Epithelial cell of proximal tubule (primary cell): Measurements from ENCODE around the gene LEMD3. TPM values are rescaled to one million over a fixed set of nuclear protein-coding genes. Genes with fewer than 3 reads are reported as not detected.

Experiments
- DNase-seq: peaks from one replicate; pipeline ENCODE4 v3.0.0-alpha.2; 2011; ENCODE audit warnings: low read depth
- H3K4me3 ChIP-seq: 2 replicates; pipeline ENCODE4 v1.5.1; 2011; ENCODE audit warnings: low read depth, mild to moderate bottlenecking, low read length
- CTCF ChIP-seq: conservative IDR thresholded peaks from 2 replicates; pipeline ENCODE4 v1.5.1; 2012; ENCODE audit warnings: low read depth, mild to moderate bottlenecking, low read length
- total RNA-seq: library from RNA; depleted of rRNA; stranded (reverse); fragments of >200 nt; gene quantifications from 2 replicates; pipeline ENCODE4 v1.2.3, GENCODE V29; 2015

The LEMD3 gene
- 18.7 and 23.0 TPM in 2 replicates for total RNA-seq

GRCh38 chr12:65169320-65170208 lies at the start of gene LEMD3:
Gene LEMD3 (plus strand): TSS chr12:65169583. CDS start chr12:65169597, 14 bp downstream.
- TF ChIP-seq CTCF, result no peak
- peak; percentile 41 for DNase-seq
- H3K4me3 ChIP-seq, result peak within 1 kb of the TSS; percentile 75

GRCh38 chr12:65121049-65121955 lies 48.1 kb upstream of the LEMD3 start, which contains the start of gene WIF1:
Gene WIF1 (minus strand): TSS chr12:65121305. CDS start chr12:65121191, 114 bp downstream.
- TF ChIP-seq CTCF, result peak; percentile 43
- peak within 1 kb of the TSS; percentile 15 for H3K4me3 ChIP-seq
- DNase-seq, result no peak

GRCh38 chr12:65121956-65122469 lies 47.4 kb upstream of the LEMD3 start:
- TF ChIP-seq CTCF, result no peak
- no peak for DNase-seq
- no peak overlapping the region for H3K4me3 ChIP-seq

GRCh38 chr12:65122703-65123102 lies 46.7 kb upstream of the LEMD3 start:
- no peak for TF ChIP-seq CTCF
- no peak overlapping the region for H3K4me3 ChIP-seq
- no peak for DNase-seq

GRCh38 chr12:65123435-65124063 lies 45.8 kb upstream of the LEMD3 start:
- no peak for DNase-seq
- H3K4me3 ChIP-seq, result no peak overlapping the region
- TF ChIP-seq CTCF, result peak; percentile 84

- DNase-seq, result no peak
- H3K4me3 ChIP-seq, result no peak overlapping the region
- TF ChIP-seq CTCF, result no peak
These were observed 44.1 kb upstream of the LEMD3 start for GRCh38 chr12:65125247-65125646.
